HG03108 (cell line): ENCODE measurements around the gene SEPSECS.

Source experiments
- ATAC-seq: cut with Tn5 transposase; IDR thresholded peaks from one replicate; pipeline ENCODE4 v1.9.1; 2021; ENCODE audit warnings: moderate library complexity; ENCODE audit not compliant: unreplicated experiment

SEPSECS gene

GRCh38 chr4:25111648-25112196 lies 48.5 kb downstream of the SEPSECS start:
- no peak for ATAC-seq

- no peak for ATAC-seq
Measured at GRCh38 chr4:25110527-25111329, 49.5 kb downstream of the SEPSECS start.

- ATAC-seq, result no peak
Measured at GRCh38 chr4:25109511-25109910, 50.7 kb downstream of the SEPSECS start.

GRCh38 chr4:25108556-25108955 lies 51.7 kb downstream of the SEPSECS start:
- ATAC-seq, result no peak

- ATAC-seq, result no peak
Measured at GRCh38 chr4:25107827-25108516, 52.3 kb downstream of the SEPSECS start.

- ATAC-seq, result no peak
Measured at GRCh38 chr4:25106363-25107151, 53.7 kb downstream of the SEPSECS start.

GRCh38 chr4:25104591-25104990 lies 55.7 kb downstream of the SEPSECS start:
- no peak for ATAC-seq

- no peak for ATAC-seq
Measured at GRCh38 chr4:25103418-25103817, 56.8 kb downstream of the SEPSECS start.

GRCh38 chr4:25101836-25102235 lies 58.4 kb downstream of the SEPSECS start:
- ATAC-seq, result no peak

- no peak for ATAC-seq
Measured at GRCh38 chr4:25100710-25101109, 59.5 kb downstream of the SEPSECS start.

- no peak for ATAC-seq
Measured at GRCh38 chr4:25100021-25100555, 60.2 kb downstream of the SEPSECS start.

- no peak for ATAC-seq
Measured at GRCh38 chr4:25098964-25099891, 61.0 kb downstream of the SEPSECS start.

GRCh38 chr4:25096981-25097443 lies 63.2 kb downstream of the SEPSECS start:
- no peak for ATAC-seq

GRCh38 chr4:25096251-25096980 lies 63.8 kb downstream of the SEPSECS start:
- ATAC-seq, result no peak

- no peak for ATAC-seq
Measured at GRCh38 chr4:25095837-25096236, 64.4 kb downstream of the SEPSECS start.

- no peak for ATAC-seq
Measured at GRCh38 chr4:25092139-25092538, 68.1 kb downstream of the SEPSECS start.

GRCh38 chr4:25090516-25090915 lies 69.7 kb downstream of the SEPSECS start:
- no peak for ATAC-seq

GRCh38 chr4:25089051-25089763 lies 71.0 kb downstream of the SEPSECS start:
- no peak for ATAC-seq
